ENCODE data around the gene RHBDD2. TPM values are rescaled to one million over a fixed set of nuclear protein-coding genes. Genes with fewer than 3 reads are reported as not detected.
"Not testable (repeated sequence)": the region's sequence is repeated elsewhere in the genome, so short reads cannot be mapped to it uniquely, and the experiment has no call there.

RHBDD2 gene
- total and polyA plus RNA-seq, 12 donors, result 123 to 575 (median 228) TPM

DNA sequence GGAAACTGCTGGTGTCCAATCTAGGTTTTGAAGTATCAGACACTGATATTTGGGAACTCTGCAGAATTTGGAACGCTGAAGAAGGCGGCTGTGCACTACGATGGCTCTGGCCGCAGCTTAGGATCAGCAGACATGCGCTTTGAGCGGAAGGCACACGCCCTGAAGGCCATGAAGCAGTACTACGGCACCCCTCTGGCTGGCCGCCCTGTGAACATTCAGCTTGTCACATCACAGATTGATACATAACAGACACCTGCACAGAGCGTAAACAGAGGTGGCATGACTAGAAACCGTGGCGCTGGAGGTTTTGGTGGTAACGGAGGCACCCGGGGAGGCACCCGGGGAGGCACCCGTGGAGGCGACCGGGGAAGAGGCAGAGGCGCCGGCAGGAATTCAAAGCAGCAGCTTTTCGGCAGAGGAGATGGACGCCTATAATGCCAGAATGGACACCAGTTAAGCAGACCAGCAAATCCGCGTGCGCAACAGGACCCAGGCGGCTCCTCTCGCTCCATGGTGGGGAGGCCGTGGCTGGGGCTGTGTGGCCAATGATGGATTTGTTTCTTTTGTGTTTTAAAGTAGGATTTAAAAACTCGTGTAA, 43.0 kb upstream of the RHBDD2 start:
- DNase-seq, result no peak
- no peak overlapping the region for H3K4me3 ChIP-seq
- no peaks in the 10 kb centered on the region for H3K9me3 ChIP-seq (replicated peaks in 1 of 3)
- H3K27ac ChIP-seq, result no peak overlapping the region
- 91 to 92% (median 91%) methylated on average over 28 to 29 of the region's 29 CpGs for WGBS, 4 donors
- intact Hi-C loops (cut with DNase I), result no loop called here
- TF ChIP-seq POLR2A (IDR thresholded peaks at IDR 0.05), result no peak
- TF ChIP-seq, protein P1, sequence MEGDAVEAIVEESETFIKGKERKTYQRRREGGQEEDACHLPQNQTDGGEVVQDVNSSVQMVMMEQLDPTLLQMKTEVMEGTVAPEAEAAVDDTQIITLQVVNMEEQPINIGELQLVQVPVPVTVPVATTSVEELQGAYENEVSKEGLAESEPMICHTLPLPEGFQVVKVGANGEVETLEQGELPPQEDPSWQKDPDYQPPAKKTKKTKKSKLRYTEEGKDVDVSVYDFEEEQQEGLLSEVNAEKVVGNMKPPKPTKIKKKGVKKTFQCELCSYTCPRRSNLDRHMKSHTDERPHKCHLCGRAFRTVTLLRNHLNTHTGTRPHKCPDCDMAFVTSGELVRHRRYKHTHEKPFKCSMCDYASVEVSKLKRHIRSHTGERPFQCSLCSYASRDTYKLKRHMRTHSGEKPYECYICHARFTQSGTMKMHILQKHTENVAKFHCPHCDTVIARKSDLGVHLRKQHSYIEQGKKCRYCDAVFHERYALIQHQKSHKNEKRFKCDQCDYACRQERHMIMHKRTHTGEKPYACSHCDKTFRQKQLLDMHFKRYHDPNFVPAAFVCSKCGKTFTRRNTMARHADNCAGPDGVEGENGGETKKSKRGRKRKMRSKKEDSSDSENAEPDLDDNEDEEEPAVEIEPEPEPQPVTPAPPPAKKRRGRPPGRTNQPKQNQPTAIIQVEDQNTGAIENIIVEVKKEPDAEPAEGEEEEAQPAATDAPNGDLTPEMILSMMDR (IDR thresholded peaks at IDR 0.05), result no peak
- H3K36me3 ChIP-seq (replicated peaks in 1 of 2), result no peaks in the 10 kb centered on the region
- no peaks in the 10 kb centered on the region for H3K4me1 ChIP-seq (replicated peaks in 1 of 2)
- no peaks in the 10 kb centered on the region for H3K27me3 ChIP-seq

DNA sequence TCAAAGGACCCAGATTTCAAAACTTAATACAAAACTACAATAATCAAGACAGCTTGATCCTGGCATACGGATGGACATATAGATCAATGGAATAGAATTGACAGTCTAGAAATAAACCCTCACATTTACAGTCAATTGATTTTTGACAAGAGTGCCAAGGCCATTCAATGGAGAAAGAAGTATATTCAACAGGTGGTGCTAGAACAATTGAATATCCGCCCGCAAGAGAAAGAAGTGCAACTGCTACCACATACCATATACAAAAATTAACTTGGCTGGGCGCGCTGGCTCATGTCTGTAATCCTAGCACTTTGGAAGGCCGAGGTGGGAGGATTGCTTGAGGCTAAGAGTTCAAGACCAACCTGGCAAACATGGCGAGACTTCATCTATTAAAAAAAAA, 42.0 kb upstream of the RHBDD2 start:
- WGBS, 4 donors, result 89 to 94% (median 92%) methylated on average over 7 of the region's 7 CpGs

GRCh38 chr7:75838281-75838930, 40.4 kb upstream of the RHBDD2 start:
- H3K27ac ChIP-seq; H3K9me3 ChIP-seq (replicated peaks in 1 of 3); DNase-seq; intact Hi-C loops (cut with DNase I); H3K4me1 ChIP-seq (replicated peaks in 1 of 2); H3K36me3 ChIP-seq (replicated peaks in 1 of 2); H3K27me3 ChIP-seq; H3K4me3 ChIP-seq: not testable (repeated sequence)
- WGBS, 4 donors, result 79 to 84% (median 83%) methylated on average over 14 of the region's 14 CpGs

More for the DNA sequence above, 42.0 kb upstream of the RHBDD2 start:
- Histone ChIP-seq H3K36me3 (replicated peaks in 1 of 2) (no peaks in the 10 kb centered on the region), H3K27ac (no peak overlapping the region), H3K27me3 (no peaks in the 10 kb centered on the region), H3K4me3 (no peak overlapping the region), H3K4me1 (replicated peaks in 1 of 2) (no peaks in the 10 kb centered on the region), H3K9me3 (replicated peaks in 1 of 3) (no peaks in the 10 kb centered on the region)
- no peak for DNase-seq
- TF ChIP-seq POLR2A (IDR thresholded peaks at IDR 0.05), result no peak
- TF ChIP-seq, protein P1 (IDR thresholded peaks at IDR 0.05), result no peak
- intact Hi-C loops (cut with DNase I), result no loop called here

DNA sequence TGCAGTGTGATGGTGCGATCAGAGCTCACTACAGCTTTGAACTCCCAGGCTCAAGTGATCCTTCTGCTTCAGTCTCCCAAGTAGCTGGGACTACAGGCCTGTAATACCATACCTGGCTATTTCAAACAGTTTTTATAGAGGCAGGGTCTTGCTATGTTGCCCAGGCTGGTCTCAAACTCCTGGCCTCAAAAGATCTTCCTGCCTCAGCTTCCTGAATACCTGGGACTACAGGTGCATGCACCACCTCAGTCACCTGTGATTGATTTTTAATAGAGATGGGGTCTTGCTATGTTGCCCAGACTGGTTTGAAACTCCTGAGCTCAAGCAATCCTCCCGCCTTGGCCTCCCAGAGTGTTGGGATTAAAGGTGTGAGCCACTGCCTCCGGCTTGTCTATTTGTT, 38.8 kb upstream of the RHBDD2 start:
- H3K4me3 ChIP-seq, result no peak overlapping the region
- intact Hi-C loops (cut with DNase I), result no loop called here
- WGBS, 4 donors, result 95 to 100% (median 98%) methylated on average over 2 to 3 of the region's 3 CpGs

More for the DNA sequence above, 38.8 kb upstream of the RHBDD2 start:
- no peaks in the 10 kb centered on the region for H3K9me3 ChIP-seq (replicated peaks in 1 of 3)
- no peaks in the 10 kb centered on the region for H3K36me3 ChIP-seq (replicated peaks in 1 of 2)
- H3K27me3 ChIP-seq, result no peaks in the 10 kb centered on the region
- no peak for TF ChIP-seq POLR2A (IDR thresholded peaks at IDR 0.05)
- TF ChIP-seq, protein P1 (IDR thresholded peaks at IDR 0.05), result no peak
- H3K4me1 ChIP-seq (replicated peaks in 1 of 2), result peaks cover 0 to 6% of the 10 kb centered on the region in 2 donors
- H3K27ac ChIP-seq, result no peak overlapping the region
- no peak for DNase-seq
